SK-N-SH (cell line): ENCODE measurements around the gene UBE2D1.

Source experiments
- CHD2 ChIP-seq: fragments of 150-350 bp; IDR thresholded peaks from 2 replicates; pipeline ENCODE4 v1.6.1; 2018; ENCODE audit warnings: low read length; ENCODE audit not compliant: partially characterized antibody
- CTCF ChIP-seq: fragments of 200-600 bp; sonication (generic); IDR thresholded peaks from 2 replicates; pipeline ENCODE4 v1.6.1; 2017; ENCODE audit warnings: antibody characterized with exemption, mild to moderate bottlenecking, moderate library complexity
- EP300 ChIP-seq, 2 experiments: IDR thresholded peaks; 2 replicates each; pipeline versions ENCODE4 v1.4.0 to v1.6.1; 2012; ENCODE audit warnings: borderline replicate concordance in 1 of 2, low read depth in 1 of 2, low read length in 1 of 2
- FOXM1 ChIP-seq: IDR thresholded peaks from 2 replicates; pipeline ENCODE4 v1.4.0; 2012; ENCODE audit warnings: low read depth, mild to moderate bottlenecking
- PBX3 ChIP-seq: IDR thresholded peaks from 2 replicates; pipeline ENCODE4; 2012

- TF ChIP-seq CHD2: no peak
- TF ChIP-seq CTCF: no peak; the same call in 1 of the 2 replicates
- no peak for TF ChIP-seq EP300 (IDR thresholded peaks at IDR 0.05; ENCODE audit: borderline replicate concordance in 1 of 2, low read depth in 1 of 2, low read length in 1 of 2)
- TF ChIP-seq FOXM1: no peak
- TF ChIP-seq PBX3: no peak
Observed at GRCh38 chr10:58393317-58393716, 58.5 kb downstream of the UBE2D1 start.
